HepG2 (cell line): Measurements from ENCODE around the gene MYO18B. TPM values are rescaled to one million over a fixed set of nuclear protein-coding genes. Genes with fewer than 3 reads are reported as not detected.
A peak's percentile ranks its signal among the peaks of the same experiment; 100 is the strongest.

ENCODE experiments used
- ATAC-seq: fragments of 200-7000 bp; cut with Tn5 transposase; 3 replicates; pipeline ENCODE4 v1.9.1; 2020; ENCODE audit warnings: mild to moderate bottlenecking, moderate library complexity
- BruUV-seq: library from RNA; stranded (reverse); fragments of 400-500 nt; replicated peaks from 2 replicates; lab custom pipeline; 2021; lab: Mats Ljungman, UMichigan
- CTCF ChIA-PET: fragments of 300-600 bp; formaldehyde crosslinking; extraction: SDS; loops from one replicate; lab custom pipeline; 2021; ENCODE audit warnings: low total read pairs, inconsistent platforms, low intra/inter-chr PET ratio; lab: Yijun Ruan, JAX
- POLR2A ChIA-PET: fragments of 350-600 bp; sonication (Branson Sonifier 250); formaldehyde crosslinking; loops from one replicate; lab custom pipeline; 2020; ENCODE audit warnings: antibody characterized with exemption, inconsistent platforms; lab: Yijun Ruan, JAX
- DNase-seq: peaks from one replicate; pipeline ENCODE4 v3.0.0-alpha.2; 2015; ENCODE audit warnings: low spot score
- FAIRE-seq: peaks from 3 replicates; lab custom pipeline; 2011; peaks lifted over from hg19 to GRCh38; lab: Jason Lieb, UNC
- H2AFZ ChIP-seq: one replicate; pipeline ENCODE4 v1.6.1; 2011; ENCODE audit warnings: low read length, inconsistent platforms
- H3K27ac ChIP-seq: fragments of 300-600 bp; 3 replicates; pipeline ENCODE4 v1.8.0; 2011; ENCODE audit warnings: mixed run types, mild to moderate bottlenecking, mixed read lengths, low read length, inconsistent platforms; ENCODE audit not compliant: insufficient read depth; ENCODE audit errors: extremely low read length
- H3K27me3 ChIP-seq, 2 experiments: fragments of 200-600 bp in 1 of 2; 2 replicates in 1 of 2; 3 replicates in 1 of 2; pipeline versions ENCODE4 v1.6.0 to v1.8.0; 2011; ENCODE audit warnings: low read length in 2 of 2, mild to moderate bottlenecking in 2 of 2, moderate library complexity in 2 of 2, inconsistent platforms in 1 of 2; ENCODE audit not compliant: insufficient read depth in 2 of 2, control insufficient read depth in 1 of 2
- H3K36me3 ChIP-seq, 2 experiments: fragments of 200-600 bp in 1 of 2; replicated peaks in 1 of 2; 2 replicates in 1 of 2; 3 replicates in 1 of 2; pipeline versions ENCODE4 v1.5.1 to v1.8.0; 2011; ENCODE audit warnings: low read length in 2 of 2, inconsistent platforms in 1 of 2; ENCODE audit not compliant: insufficient read depth in 2 of 2, control insufficient read depth in 1 of 2
- H3K4me1 ChIP-seq: 2 replicates; pipeline ENCODE4 v1.5.1; 2012; ENCODE audit warnings: low read length, inconsistent platforms; ENCODE audit not compliant: insufficient read depth
- H3K4me2 ChIP-seq: 2 replicates; pipeline ENCODE4 v1.6.0; 2011; ENCODE audit warnings: low read depth, low read length, inconsistent platforms
- H3K4me3 ChIP-seq, 3 experiments: fragments of 200-600 bp in 1 of 3; sonication (generic), shearing (Covaris generic) in 1 of 3; replicated peaks in 1 of 3; 2 replicates each; pipeline ENCODE4 v1.5.1; 2011 to 2016; ENCODE audit warnings: low read length in 3 of 3, inconsistent platforms in 2 of 3, low read depth in 2 of 3, mild to moderate bottlenecking in 2 of 3, control low read depth in 1 of 3, mixed read lengths in 1 of 3; ENCODE audit not compliant: insufficient read depth in 1 of 3
- H3K79me2 ChIP-seq: one replicate; pipeline ENCODE4 v1.6.1; 2011; ENCODE audit warnings: low read length, inconsistent platforms; ENCODE audit not compliant: insufficient read depth
- H3K9ac ChIP-seq: 2 replicates; pipeline ENCODE4 v1.6.0; 2011; ENCODE audit warnings: mild to moderate bottlenecking, low read depth, low read length, inconsistent platforms; ENCODE audit not compliant: insufficient read depth
- H3K9me3 ChIP-seq: 2 replicates; pipeline ENCODE4 v1.5.1; 2012; ENCODE audit warnings: mild to moderate bottlenecking, low read length
- H4K20me1 ChIP-seq: 2 replicates; pipeline ENCODE4 v1.6.0; 2011; ENCODE audit warnings: inconsistent platforms, mild to moderate bottlenecking, low read length, moderate library complexity; ENCODE audit not compliant: insufficient read depth
- CTCF ChIP-seq: sonication (generic); formaldehyde crosslinking; IDR thresholded peaks from 2 replicates; pipeline ENCODE4 v1.5.0; 2020; ENCODE audit warnings: mild to moderate bottlenecking, missing genetic modification reagents, moderate library complexity
- FOSL1 ChIP-seq: sonication (generic); formaldehyde crosslinking; IDR thresholded peaks from 2 replicates; pipeline ENCODE4 v1.9.0; 2021; ENCODE audit warnings: missing genetic modification reagents, borderline replicate concordance
- FOXP4 ChIP-seq: sonication (generic); formaldehyde crosslinking; IDR thresholded peaks from 2 replicates; pipeline ENCODE4 v1.4.0; 2020; ENCODE audit warnings: missing genetic modification reagents
- IKZF1 ChIP-seq: fragments of 450-650 bp; IDR thresholded peaks from 2 replicates; pipeline ENCODE4 v1.7.1; 2016
- REST ChIP-seq, 2 experiments: IDR thresholded peaks; 2 replicates each; pipeline ENCODE4 v1.6.1; 2011 to 2012; ENCODE audit warnings: low read length in 2 of 2, borderline replicate concordance in 1 of 2, low read depth in 1 of 2, mild to moderate bottlenecking in 1 of 2, moderate library complexity in 1 of 2
- SIN3B ChIP-seq: fragments of 150-350 bp; IDR thresholded peaks from 2 replicates; pipeline ENCODE4 v1.6.1; 2014; ENCODE audit warnings: low read length
- STAG1 ChIP-seq: sonication (generic); formaldehyde crosslinking; IDR thresholded peaks from 2 replicates; pipeline ENCODE4 v1.4.0; 2020; ENCODE audit warnings: missing genetic modification reagents
- TBL1XR1 ChIP-seq: fragments of 150-350 bp; IDR thresholded peaks from 2 replicates; pipeline ENCODE4 v1.6.1; 2014; ENCODE audit warnings: borderline replicate concordance, low read length; ENCODE audit not compliant: partially characterized antibody
- YEATS2 ChIP-seq: sonication (generic); formaldehyde crosslinking; IDR thresholded peaks from 2 replicates; pipeline ENCODE4 v1.4.0; 2020; ENCODE audit warnings: missing genetic modification reagents, borderline replicate concordance
- ZBTB3 ChIP-seq: sonication (generic); formaldehyde crosslinking; IDR thresholded peaks from 2 replicates; pipeline ENCODE4 v1.4.0; 2020; ENCODE audit warnings: low read depth, mild to moderate bottlenecking, moderate library complexity, missing genetic modification reagents, borderline replicate concordance
- ZBTB37 ChIP-seq: sonication (generic); formaldehyde crosslinking; IDR thresholded peaks from 2 replicates; pipeline ENCODE4 v1.4.0; 2020; ENCODE audit warnings: mild to moderate bottlenecking, missing genetic modification reagents
- ZNF232 ChIP-seq: sonication (generic); formaldehyde crosslinking; IDR thresholded peaks from 2 replicates; pipeline ENCODE4 v1.4.0; 2020; ENCODE audit warnings: missing genetic modification reagents, borderline replicate concordance
- ZNF34 ChIP-seq: sonication (generic); formaldehyde crosslinking; IDR thresholded peaks from 2 replicates; pipeline ENCODE4 v1.4.0; 2020; ENCODE audit warnings: mild to moderate bottlenecking, missing genetic modification reagents, borderline replicate concordance
- ZSCAN21 ChIP-seq: sonication (generic); formaldehyde crosslinking; IDR thresholded peaks from 2 replicates; pipeline ENCODE4 v1.8.0; 2022; ENCODE audit warnings: mild to moderate bottlenecking, missing genetic modification reagents, moderate library complexity, borderline replicate concordance
- WGBS: methylation state at CpG from one replicate; pipeline ENCODE4 v1.1.6; 2017; ENCODE audit warnings: low lambda C conversion rate; 5-methylcytosine and 5-hydroxymethylcytosine counted together
- in situ Hi-C: cut with HindIII; loops from 2 replicates; pipeline ENCODE4 v1.10.0; 2017; ENCODE audit warnings: low pct_unique_long_range_greater_than_20kb; ENCODE audit not compliant: extremely low pct_ligation_motif_present
- intact Hi-C: fragments of 100-400 bp; cut with micrococcal nuclease; formaldehyde crosslinking; loops from one replicate; pipeline ENCODE4 v1.10.0; 2022; ENCODE audit not compliant: unreplicated experiment
- polyA plus RNA-seq, 8 experiments: library from polyadenylated mRNA; depleted of rRNA in 3 of 8; stranded (reverse) in 7 of 8; unstranded in 1 of 8; fragments of >200 nt; fragmentation: Illumina TruSeq in 4 of 8; extraction: Trizol in 4 of 8; gene quantifications; 2 replicates each; pipeline versions ENCODE4 v1.2.1 to v1.2.3, GENCODE V29; 2011 to 2016; ENCODE audit warnings: low read depth in 4 of 8, missing spikeins in 1 of 8, mixed read lengths in 1 of 8; ENCODE audit not compliant: insufficient read depth in 1 of 8
- total RNA-seq, 5 experiments: library from RNA; depleted of rRNA; stranded (reverse); fragments of >200 nt; fragmentation: Illumina TruSeq; extraction: Trizol; gene quantifications; 2 replicates each; pipeline ENCODE4 v1.2.3, GENCODE V29; 2016; ENCODE audit warnings: low read depth in 1 of 5

The MYO18B gene
- total and polyA plus RNA-seq, 2 of the 13 experiments (the other 11 are each of a cell fraction or from before 2014, with no cell fraction given) = 0.01 TPM; not detected in 1

GRCh38 chr22:25903294-25903693 lies 161.3 kb downstream of the MYO18B start:
- Histone ChIP-seq H3K27ac (no peak overlapping the region), H3K79me2 (no peaks in the 10 kb centered on the region), H3K4me2 (no peak overlapping the region), H3K4me1 (no peaks in the 10 kb centered on the region), H4K20me1 (no peaks in the 10 kb centered on the region), H3K9me3 (no peaks in the 10 kb centered on the region), H3K27me3 (peaks cover 0 to 12% of the 10 kb centered on the region in 2 experiments; a peak in 2 of 5 replicates)
- POLR2A ChIA-PET = no interaction called here
- DNase-seq (no peak), ATAC-seq (peak; percentile 38; the same call in 1 of the 3 replicates)
- in situ Hi-C loops = no loop called here
- TF ChIP-seq ZBTB3 (CRISPR knock-in tag) (no peak), SIN3B (no peak), FOXP4 (no peak), ZBTB37 (CRISPR knock-in tag) (no peak), ZSCAN21 (CRISPR knock-in tag) (no peak), STAG1 (CRISPR knock-in tag) (peak; percentile 24; the same call in 1 of the 2 replicates), ZNF34 (no peak), ZNF232 (CRISPR knock-in tag) (no peak), REST (IDR thresholded peaks at IDR 0.05; ENCODE audit: borderline replicate concordance in 1 of 2, low read depth in 1 of 2, low read length in 2 of 2) (no peak), YEATS2 (no peak), FOSL1 (CRISPR knock-in tag) (no peak), CTCF (CRISPR knock-in tag) (peak; percentile 39; the same call in 1 of the 2 replicates), IKZF1 (no peak), TBL1XR1 (no peak)
- TF ChIP-seq, all 625 proteins: peak for 2
- Histone ChIP-seq H2AFZ (no peak overlapping the region), H3K4me3 (no peak overlapping the region), H3K9ac (no peak overlapping the region), H3K36me3 (no peaks in the 10 kb centered on the region)
- WGBS = 0% methylated on average over 5 of the region's 6 CpGs
- BruUV-seq = no TSS peak
- CTCF ChIA-PET = no interaction called here
- intact Hi-C loops = no loop called here
- FAIRE-seq = no peak
